A549 (cell line): Measurements from ENCODE around the gene CBLN1. TPM values are rescaled to one million over a fixed set of nuclear protein-coding genes. Genes with fewer than 3 reads are reported as not detected.

Source experiments
- ATAC-seq, 2 experiments: fragments of 200-7000 bp in 1 of 2; fragments of >200 bp in 1 of 2; cut with Nextera tagmentation in 1 of 2; cut with Tn5 transposase in 1 of 2; 3 replicates each; pipeline versions ENCODE4 v1.8.0 to v1.9.1; 2018 to 2020; ENCODE audit warnings: mild to moderate bottlenecking in 1 of 2, moderate library complexity in 1 of 2
- CTCF ChIA-PET: fragments of 300-600 bp; sonication (Branson Sonifier 250); formaldehyde crosslinking; extraction: SDS; loops from one replicate; lab custom pipeline; 2021; ENCODE audit warnings: antibody characterized with exemption, inconsistent platforms; lab: Yijun Ruan, JAX
- POLR2A ChIA-PET: fragments of 350-600 bp; formaldehyde crosslinking; extraction: SDS; loops from one replicate; lab custom pipeline; 2021; ENCODE audit warnings: antibody characterized with exemption, inconsistent platforms; lab: Yijun Ruan, JAX
- DNase-seq, 2 experiments: peaks; one replicate each; pipeline versions ENCODE4 v3.0.0 to v3.0.0-alpha.2; 2011 to 2016; ENCODE audit warnings: low read depth in 1 of 2, low spot score in 1 of 2
- FAIRE-seq: peaks from 2 replicates; lab custom pipeline; 2011; peaks lifted over from hg19 to GRCh38; lab: Jason Lieb, UNC
- H3K27ac ChIP-seq, 2 experiments: fragments of >200 bp; sonication (Bioruptor Twin); formaldehyde crosslinking; 3 replicates each; pipeline ENCODE4 v1.5.1; 2016 to 2017
- H3K4me1 ChIP-seq: fragments of >200 bp; sonication (Bioruptor Twin); formaldehyde crosslinking; 3 replicates; pipeline ENCODE4 v1.6.1; 2016
- H3K4me2 ChIP-seq: fragments of >200 bp; sonication (Bioruptor Twin); formaldehyde crosslinking; 3 replicates; pipeline ENCODE4 v1.6.1; 2016
- H3K4me3 ChIP-seq: fragments of >200 bp; sonication (Bioruptor Twin); formaldehyde crosslinking; 3 replicates; pipeline ENCODE4 v1.5.1; 2016
- H3K9me3 ChIP-seq: fragments of >200 bp; sonication (Bioruptor Twin); formaldehyde crosslinking; 3 replicates; pipeline ENCODE4 v1.6.1; 2016
- BCL3 ChIP-seq: fragments of >200 bp; sonication (Bioruptor Twin); formaldehyde crosslinking; IDR thresholded peaks from 3 replicates; pipeline ENCODE4 v1.6.1; 2016
- CHD2 ChIP-seq: fragments of 150-350 bp; IDR thresholded peaks from 2 replicates; pipeline ENCODE4 v1.6.1; 2014; ENCODE audit warnings: low read length; ENCODE audit not compliant: partially characterized antibody
- CHD4 ChIP-seq: fragments of 200-600 bp; sonication (generic); IDR thresholded peaks from 2 replicates; pipeline ENCODE4 v1.6.1; 2016; ENCODE audit warnings: antibody characterized with exemption, mild to moderate bottlenecking, borderline replicate concordance
- ELK1 ChIP-seq: fragments of 150-350 bp; IDR thresholded peaks from 2 replicates; pipeline ENCODE4 v1.6.1; 2014; ENCODE audit warnings: low read depth, mild to moderate bottlenecking, low read length
- GATA3 ChIP-seq: IDR thresholded peaks from 2 replicates; pipeline ENCODE4 v1.6.1; 2012; ENCODE audit warnings: borderline replicate concordance
- HDAC2 ChIP-seq: fragments of 200-600 bp; sonication (generic); IDR thresholded peaks from 2 replicates; pipeline ENCODE4 v1.6.1; 2016
- HOXB5 ChIP-seq: fragments of 250-450 bp; sonication (Bioruptor Pico); IDR thresholded peaks from 2 replicates; pipeline ENCODE4 v1.5.0; 2020; ENCODE audit warnings: mild to moderate bottlenecking, moderate library complexity
- JUNB ChIP-seq: fragments of >200 bp; sonication (Bioruptor Twin); formaldehyde crosslinking; IDR thresholded peaks from 2 replicates; pipeline ENCODE4 v1.6.1; 2016
- MAFK ChIP-seq: fragments of 450-650 bp; IDR thresholded peaks from 2 replicates; pipeline ENCODE4 v1.6.1; 2014; ENCODE audit not compliant: partially characterized antibody
- POLR2A ChIP-seq: IDR thresholded peaks from 2 replicates; pipeline ENCODE4 v1.6.1; 2012; ENCODE audit warnings: mild to moderate bottlenecking, low read length
- RARB ChIP-seq: fragments of 250-450 bp; sonication (Bioruptor Pico); IDR thresholded peaks from 2 replicates; pipeline ENCODE4 v1.8.0; 2021; ENCODE audit warnings: mild to moderate bottlenecking, moderate library complexity
- REST ChIP-seq: fragments of 200-600 bp; sonication (generic); IDR thresholded peaks from 2 replicates; pipeline ENCODE4 v1.6.1; 2016; ENCODE audit warnings: antibody characterized with exemption, mild to moderate bottlenecking, moderate library complexity
- SMC3 ChIP-seq: fragments of >200 bp; sonication (Bioruptor Twin); formaldehyde crosslinking; IDR thresholded peaks from 3 replicates; pipeline ENCODE4 v1.6.1; 2018; ENCODE audit warnings: inconsistent platforms
- WGBS: methylation state at CpG from one replicate; pipeline ENCODE4 v1.1.6; 2017; ENCODE audit errors: missing lambda C conversion rate; 5-methylcytosine and 5-hydroxymethylcytosine counted together
- polyA plus RNA-seq, 4 experiments: library from polyadenylated mRNA; depleted of rRNA in 3 of 4; stranded (reverse); fragments of >200 nt; fragmentation: RNase III in 1 of 4; extraction: RNeasy Plus Mini Kit Qiagen cat#74134 plus additional on column Dnase treatment in 1 of 4; gene quantifications; 2 replicates in 3 of 4; 3 replicates in 1 of 4; pipeline ENCODE4 v1.2.3, GENCODE V29; 2011 to 2017
- TF ChIP-seq, protein P1 (sequence below): fragments of 250-450 bp; sonication (Bioruptor Pico); IDR thresholded peaks from 2 replicates; pipeline ENCODE4 v1.5.0; 2021; ENCODE audit warnings: mild to moderate bottlenecking, moderate library complexity, borderline replicate concordance
- TF ChIP-seq, protein P2 (sequence below): fragments of 450-650 bp; IDR thresholded peaks from 2 replicates; pipeline ENCODE4 v1.6.1; 2014; ENCODE audit warnings: antibody characterized with exemption
- TF ChIP-seq, protein P3 (sequence below): fragments of >200 bp; sonication (Bioruptor Twin); formaldehyde crosslinking; IDR thresholded peaks from 2 replicates; pipeline ENCODE4 v1.6.1; 2016
- TF ChIP-seq, protein P4 (sequence below): IDR thresholded peaks from 2 replicates; pipeline ENCODE4 v1.6.1; 2012

CBLN1 gene
- polyA plus RNA-seq, 2 of the 4 experiments (the other 2 are of a cell fraction), result 0.04 TPM; not detected in 1

- no peaks in the 10 kb centered on the region for H3K4me1 ChIP-seq
- POLR2A ChIA-PET, result no interaction called here
- no peaks in the 10 kb centered on the region for H3K9me3 ChIP-seq
- 0% methylated on average over 4 of the region's 4 CpGs for WGBS
- DNase-seq (no peak), ATAC-seq (no peak), FAIRE-seq (no peak)
- CTCF ChIA-PET, result no interaction called here
- TF ChIP-seq, protein P1, sequence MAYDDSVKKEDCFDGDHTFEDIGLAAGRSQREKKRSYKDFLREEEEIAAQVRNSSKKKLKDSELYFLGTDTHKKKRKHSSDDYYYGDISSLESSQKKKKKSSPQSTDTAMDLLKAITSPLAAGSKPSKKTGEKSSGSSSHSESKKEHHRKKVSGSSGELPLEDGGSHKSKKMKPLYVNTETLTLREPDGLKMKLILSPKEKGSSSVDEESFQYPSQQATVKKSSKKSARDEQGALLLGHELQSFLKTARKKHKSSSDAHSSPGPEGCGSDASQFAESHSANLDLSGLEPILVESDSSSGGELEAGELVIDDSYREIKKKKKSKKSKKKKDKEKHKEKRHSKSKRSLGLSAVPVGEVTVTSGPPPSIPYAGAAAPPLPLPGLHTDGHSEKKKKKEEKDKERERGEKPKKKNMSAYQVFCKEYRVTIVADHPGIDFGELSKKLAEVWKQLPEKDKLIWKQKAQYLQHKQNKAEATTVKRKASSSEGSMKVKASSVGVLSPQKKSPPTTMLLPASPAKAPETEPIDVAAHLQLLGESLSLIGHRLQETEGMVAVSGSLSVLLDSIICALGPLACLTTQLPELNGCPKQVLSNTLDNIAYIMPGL (CRISPR knock-in tag), result no peak
- TF ChIP-seq GATA3, result no peak
- TF ChIP-seq, protein P2, sequence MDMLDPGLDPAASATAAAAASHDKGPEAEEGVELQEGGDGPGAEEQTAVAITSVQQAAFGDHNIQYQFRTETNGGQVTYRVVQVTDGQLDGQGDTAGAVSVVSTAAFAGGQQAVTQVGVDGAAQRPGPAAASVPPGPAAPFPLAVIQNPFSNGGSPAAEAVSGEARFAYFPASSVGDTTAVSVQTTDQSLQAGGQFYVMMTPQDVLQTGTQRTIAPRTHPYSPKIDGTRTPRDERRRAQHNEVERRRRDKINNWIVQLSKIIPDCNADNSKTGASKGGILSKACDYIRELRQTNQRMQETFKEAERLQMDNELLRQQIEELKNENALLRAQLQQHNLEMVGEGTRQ, result no peak
- no peak for TF ChIP-seq POLR2A
- no peak for TF ChIP-seq HOXB5 (CRISPR knock-in tag)
- no peak for TF ChIP-seq CHD4
- no peak for TF ChIP-seq SMC3
- no peak for TF ChIP-seq RARB (CRISPR knock-in tag)
- no peak for TF ChIP-seq MAFK
- TF ChIP-seq HDAC2, result no peak
- no peak for TF ChIP-seq ELK1
- TF ChIP-seq, protein P3, sequence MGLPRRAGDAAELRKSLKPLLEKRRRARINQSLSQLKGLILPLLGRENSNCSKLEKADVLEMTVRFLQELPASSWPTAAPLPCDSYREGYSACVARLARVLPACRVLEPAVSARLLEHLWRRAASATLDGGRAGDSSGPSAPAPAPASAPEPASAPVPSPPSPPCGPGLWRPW, result no peak
- TF ChIP-seq JUNB, result no peak
- TF ChIP-seq CHD2, result no peak
- H3K4me2 ChIP-seq, result no peak overlapping the region
- H3K27ac ChIP-seq, result no peak overlapping the region
- H3K4me3 ChIP-seq, result no peak overlapping the region
Observed at GRCh38 chr16:49327466-49327865, 45.8 kb upstream of the CBLN1 start.

DNA sequence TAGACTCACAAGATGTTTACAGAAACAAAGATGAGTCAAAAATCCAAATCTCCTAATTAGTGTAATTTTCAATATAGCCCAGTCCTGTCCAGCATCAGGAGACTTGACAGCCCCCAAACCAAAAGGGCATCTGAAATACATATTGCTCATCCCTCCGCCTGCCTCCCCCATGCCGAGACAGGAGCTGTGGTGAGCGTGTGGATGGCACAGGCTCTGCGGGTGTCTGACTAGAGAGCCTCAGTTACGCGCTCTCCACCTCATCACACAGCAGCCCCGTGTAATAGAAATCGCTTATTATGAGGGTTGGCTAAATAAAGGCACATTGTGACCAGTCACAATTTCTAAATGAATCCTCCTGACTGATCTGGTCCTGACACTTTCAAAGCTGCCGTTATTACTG, 43.1 kb upstream of the CBLN1 start:
- no peak for FAIRE-seq
- ChIA-PET POLR2A (no interaction called here), CTCF (no interaction called here)
- no peak overlapping the region for H3K4me3 ChIP-seq
- no peak for ATAC-seq
- no peak overlapping the region for H3K27ac ChIP-seq
- no peak overlapping the region for H3K4me2 ChIP-seq
- H3K9me3 ChIP-seq, result no peaks in the 10 kb centered on the region
- DNase-seq, result no peak
- TF ChIP-seq, protein P4, sequence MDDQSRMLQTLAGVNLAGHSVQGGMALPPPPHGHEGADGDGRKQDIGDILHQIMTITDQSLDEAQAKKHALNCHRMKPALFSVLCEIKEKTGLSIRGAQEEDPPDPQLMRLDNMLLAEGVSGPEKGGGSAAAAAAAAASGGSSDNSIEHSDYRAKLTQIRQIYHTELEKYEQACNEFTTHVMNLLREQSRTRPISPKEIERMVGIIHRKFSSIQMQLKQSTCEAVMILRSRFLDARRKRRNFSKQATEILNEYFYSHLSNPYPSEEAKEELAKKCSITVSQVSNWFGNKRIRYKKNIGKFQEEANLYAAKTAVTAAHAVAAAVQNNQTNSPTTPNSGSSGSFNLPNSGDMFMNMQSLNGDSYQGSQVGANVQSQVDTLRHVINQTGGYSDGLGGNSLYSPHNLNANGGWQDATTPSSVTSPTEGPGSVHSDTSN, result no peak
- TF ChIP-seq BCL3, result no peak
- no peak for TF ChIP-seq JUNB
- no peak for TF ChIP-seq REST
- TF ChIP-seq ELK1, result no peak
- no peaks in the 10 kb centered on the region for H3K4me1 ChIP-seq
- 19% methylated on average over 9 of the region's 9 CpGs for WGBS
